Medulla oblongata (tissue), 1 donor: Measurements from ENCODE around the gene RALBP1.

Experiments used
- DNase-seq: peaks from one replicate; pipeline ENCODE4 v3.0.0-alpha.2; 2015; ENCODE audit errors: extremely low spot score

Gene RALBP1

DNA sequence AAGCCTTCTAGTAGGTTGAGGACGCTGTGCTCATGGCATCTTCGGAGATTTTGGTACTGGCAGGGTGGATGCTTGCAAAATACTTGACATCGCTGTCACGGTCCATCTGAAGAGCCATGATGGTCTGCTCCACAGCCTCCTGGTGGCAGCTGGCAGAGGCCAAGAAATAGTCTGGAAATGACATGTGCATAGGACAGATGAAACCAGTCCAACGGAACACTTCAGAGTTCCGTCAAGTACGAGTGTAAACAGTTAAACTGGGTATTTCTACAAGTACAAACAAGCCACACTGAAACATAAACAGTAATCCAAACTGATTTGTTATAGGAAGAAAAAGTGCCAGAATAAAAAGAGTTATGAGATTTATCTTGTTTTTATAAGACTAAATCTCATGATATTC, 72.5 kb downstream of the RALBP1 start:
- no peak for DNase-seq

GRCh38 chr18:9549405-9549804, 74.1 kb downstream of the RALBP1 start:
- no peak for DNase-seq

GRCh38 chr18:9550429-9550828, 75.1 kb downstream of the RALBP1 start:
- no peak for DNase-seq

DNA sequence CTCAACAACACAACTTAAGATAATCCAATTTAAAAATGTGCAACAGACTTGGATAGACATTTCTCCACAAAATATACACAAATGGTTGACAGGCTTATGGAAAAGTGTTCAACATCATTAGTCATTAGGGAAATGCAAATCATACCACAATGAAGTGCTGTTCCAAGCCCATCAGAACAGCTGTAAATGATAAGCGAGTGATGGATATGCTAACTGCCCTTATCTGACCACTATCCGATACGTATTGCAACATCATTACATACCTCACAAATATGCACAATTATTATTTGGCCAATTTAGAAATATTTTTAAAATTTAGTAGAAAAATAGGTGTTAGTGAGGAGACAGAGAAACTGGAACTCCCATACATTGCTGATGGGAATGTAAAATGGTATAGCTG, 76.9 kb downstream of the RALBP1 start:
- DNase-seq, result no peak

DNA sequence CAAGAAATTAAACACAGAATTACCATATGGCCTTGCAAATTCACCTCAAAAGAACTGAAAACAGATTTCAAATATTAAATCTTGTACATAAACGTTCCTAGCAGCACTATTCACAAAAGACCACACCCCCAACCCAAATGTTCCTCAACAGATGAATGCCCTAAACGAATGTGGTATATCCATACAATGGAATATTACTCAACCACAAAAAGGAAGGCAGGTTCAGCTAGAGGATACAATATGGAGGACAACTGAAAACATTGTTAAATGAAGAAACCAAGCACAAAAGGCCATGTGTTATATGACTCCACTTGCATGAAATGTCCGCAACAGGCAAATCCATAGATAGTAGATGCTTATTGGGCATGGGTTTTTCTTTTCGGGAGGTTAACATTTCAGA, 77.3 kb downstream of the RALBP1 start:
- no peak for DNase-seq

DNA sequence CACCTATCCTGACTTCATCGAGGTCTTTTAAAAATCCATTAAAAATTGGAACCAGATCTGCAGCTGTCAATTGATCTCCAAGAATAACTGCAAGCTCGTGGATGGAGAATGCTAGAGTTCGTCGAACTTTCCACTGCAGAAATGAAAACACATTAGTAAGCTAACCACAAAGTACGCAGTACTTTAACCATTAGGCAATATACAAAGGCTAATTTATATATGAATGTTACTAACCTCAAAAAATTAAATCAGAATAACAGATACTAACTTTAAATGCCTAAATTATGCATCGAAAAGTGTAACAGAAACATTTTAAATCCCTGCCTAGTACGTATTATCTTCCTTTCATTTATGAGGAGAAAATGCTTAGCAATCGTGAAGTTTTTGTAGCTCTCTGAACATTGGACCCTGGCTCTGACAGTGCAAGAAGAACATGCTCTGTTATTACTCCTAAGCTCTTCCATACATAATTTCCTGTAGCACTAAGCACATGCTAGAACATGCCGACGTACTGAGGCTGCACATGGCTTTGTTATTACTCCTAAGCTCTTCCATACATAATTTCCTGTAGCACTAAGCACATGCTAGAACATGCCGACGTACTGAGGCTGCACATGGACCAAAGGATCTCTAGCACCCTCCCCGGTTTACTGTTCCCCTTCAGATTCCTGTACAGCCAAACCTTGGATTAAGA, 82.1 kb downstream of the RALBP1 start:
- DNase-seq, result no peak

DNA sequence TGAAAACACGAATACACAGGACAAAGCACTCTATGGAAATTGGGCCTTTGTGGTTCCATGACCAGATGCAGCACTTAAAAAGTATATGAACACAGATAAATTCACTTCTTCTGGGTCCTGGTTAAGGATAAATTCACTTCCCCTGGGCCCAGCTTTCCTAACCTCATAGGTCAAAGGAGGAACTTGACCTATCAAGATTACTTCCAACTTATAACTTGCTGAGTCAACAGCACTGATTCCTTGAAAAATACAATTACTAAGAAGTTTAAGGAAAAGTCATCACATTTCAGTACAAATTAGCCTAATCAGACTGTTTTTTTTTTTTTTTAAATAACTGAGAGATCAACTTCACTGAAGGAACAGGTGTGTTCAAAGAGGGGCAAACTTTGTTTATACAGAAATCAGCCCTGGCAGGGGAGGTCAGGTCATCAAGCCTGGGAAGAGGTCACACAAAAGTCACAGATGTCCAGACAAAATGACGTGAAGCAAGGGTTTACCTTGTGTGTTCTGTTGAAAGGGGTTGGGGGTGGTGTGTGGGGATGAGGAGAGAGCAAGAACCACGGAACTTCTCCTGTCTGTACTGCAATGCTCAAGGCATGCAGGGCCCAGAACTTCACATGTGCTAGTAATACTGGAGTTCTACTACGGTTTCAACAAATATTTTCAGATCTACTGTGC, 83.2 kb downstream of the RALBP1 start:
- DNase-seq, result no peak

DNA sequence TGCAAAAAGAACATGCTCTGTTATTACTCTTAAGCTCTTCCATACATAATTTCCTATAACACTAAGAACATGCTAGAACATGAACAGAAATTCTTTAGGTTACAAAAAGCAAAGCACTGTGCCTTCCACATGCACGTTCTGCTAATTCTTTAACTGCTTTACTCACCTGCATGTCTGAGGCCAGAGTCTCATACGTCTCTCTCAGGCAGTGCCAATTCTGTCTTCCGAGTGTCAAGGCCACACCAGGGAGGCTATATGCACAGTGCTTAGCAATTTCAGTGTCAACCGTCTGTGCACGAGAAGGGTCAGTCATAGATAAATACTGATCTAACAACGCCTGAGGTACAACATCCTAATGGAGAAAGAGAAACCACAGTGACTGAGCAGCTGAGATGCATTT, 83.9 kb downstream of the RALBP1 start:
- no peak for DNase-seq

GRCh38 chr18:9561759-9562158, 86.4 kb downstream of the RALBP1 start:
- peak; percentile 13 for DNase-seq

- no peak for DNase-seq
Measured at GRCh38 chr18:9562584-9562983, 87.3 kb downstream of the RALBP1 start.

GRCh38 chr18:9563331-9563730, 88.0 kb downstream of the RALBP1 start:
- peak; percentile 36 for DNase-seq

DNA sequence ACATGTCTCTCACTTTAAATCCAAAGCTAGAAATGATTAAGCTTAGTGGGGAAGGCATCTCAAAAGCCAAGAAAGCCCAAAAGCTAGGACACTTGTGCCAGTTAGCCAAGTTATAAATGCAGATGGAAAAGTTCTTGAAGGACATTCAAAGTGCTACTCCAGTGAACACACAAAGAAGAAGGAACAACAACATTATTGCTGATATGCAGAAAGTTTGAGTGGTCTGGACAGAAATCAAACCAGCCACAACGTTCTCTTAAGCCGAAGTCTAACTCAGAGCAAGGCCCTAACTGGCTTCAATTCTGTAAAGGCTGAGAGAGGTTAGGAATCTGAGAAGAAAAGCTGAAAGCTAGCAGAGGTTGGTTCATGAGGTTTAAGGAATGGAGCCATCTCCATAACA, 90.1 kb downstream of the RALBP1 start:
- DNase-seq, result no peak

DNA sequence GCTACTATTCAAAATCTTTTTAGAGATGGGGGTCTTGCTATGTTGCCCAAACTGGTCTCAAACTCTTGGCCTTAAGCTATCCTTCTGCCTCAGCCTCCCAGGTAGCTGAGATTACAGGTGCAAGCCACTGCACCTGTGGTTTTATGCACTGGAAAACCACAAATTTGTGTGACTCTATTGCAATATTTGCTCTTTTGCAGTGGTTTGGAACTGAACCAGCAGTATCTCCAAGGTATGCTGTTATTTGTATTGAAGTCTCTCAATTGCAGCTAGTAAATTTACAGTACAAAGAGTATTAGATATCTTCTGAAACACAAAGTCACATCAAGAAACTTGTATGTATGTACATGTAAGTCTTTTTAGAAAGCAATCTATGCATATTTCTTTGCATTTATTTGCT, 92.9 kb downstream of the RALBP1 start:
- DNase-seq, result no peak

DNA sequence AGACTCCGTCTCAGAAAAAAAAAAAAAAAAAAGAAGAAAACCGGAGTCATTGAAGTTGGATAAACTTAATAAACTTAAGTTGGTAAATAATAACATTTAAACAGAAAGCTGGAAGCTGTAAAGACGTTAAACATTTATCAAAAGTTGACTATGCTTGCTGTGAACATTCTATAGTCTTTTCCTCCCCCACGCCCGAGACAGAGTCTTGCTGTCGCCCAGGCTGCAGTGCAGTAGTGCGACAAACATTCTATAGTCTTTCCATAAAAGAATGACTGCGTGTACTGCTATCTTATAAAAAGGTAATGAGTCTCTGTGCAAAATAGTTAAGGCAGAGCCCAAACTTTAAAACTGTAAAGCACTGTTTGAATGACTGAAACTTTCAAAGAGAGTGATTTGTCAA, 93.9 kb downstream of the RALBP1 start:
- DNase-seq, result no peak

DNA sequence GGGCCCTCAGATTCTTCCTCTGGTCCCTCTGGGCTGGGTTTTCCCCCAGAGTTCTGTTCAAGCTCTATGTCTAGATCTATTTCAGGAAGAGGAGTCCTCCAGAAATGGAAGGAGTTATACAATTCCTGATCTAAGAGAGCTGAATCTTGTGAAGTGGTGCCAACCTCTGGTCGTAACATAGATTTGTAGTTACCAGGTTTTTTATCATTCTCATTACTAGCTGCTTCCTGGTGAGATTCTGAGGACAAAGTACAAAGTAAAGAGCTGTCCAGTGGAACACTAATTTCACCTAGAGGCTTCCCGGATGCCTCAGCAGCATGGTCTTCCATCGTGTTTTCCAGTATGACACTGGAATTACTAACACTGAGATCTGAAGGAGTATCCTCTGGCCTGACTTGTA, 94.9 kb downstream of the RALBP1 start:
- DNase-seq, result no peak

DNA sequence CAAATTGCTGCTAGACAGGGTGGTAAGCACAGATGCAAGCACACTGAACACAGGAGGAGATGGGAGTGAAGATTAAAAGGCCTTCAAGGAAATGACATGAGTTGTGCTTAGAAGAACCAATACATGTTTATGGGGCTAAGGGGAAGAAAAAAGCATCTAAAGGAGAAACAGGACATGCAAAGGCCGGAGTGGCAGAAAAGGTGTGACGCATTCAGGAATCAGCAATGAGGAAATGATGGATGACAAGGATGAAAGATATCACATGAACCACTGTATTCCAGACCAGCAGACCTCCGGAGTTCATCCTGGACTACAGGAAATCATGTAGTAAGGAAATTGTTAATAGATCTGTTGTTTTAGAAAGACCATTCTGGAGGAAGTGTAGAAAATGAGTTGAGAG, 96.2 kb downstream of the RALBP1 start:
- DNase-seq, result no peak

DNA sequence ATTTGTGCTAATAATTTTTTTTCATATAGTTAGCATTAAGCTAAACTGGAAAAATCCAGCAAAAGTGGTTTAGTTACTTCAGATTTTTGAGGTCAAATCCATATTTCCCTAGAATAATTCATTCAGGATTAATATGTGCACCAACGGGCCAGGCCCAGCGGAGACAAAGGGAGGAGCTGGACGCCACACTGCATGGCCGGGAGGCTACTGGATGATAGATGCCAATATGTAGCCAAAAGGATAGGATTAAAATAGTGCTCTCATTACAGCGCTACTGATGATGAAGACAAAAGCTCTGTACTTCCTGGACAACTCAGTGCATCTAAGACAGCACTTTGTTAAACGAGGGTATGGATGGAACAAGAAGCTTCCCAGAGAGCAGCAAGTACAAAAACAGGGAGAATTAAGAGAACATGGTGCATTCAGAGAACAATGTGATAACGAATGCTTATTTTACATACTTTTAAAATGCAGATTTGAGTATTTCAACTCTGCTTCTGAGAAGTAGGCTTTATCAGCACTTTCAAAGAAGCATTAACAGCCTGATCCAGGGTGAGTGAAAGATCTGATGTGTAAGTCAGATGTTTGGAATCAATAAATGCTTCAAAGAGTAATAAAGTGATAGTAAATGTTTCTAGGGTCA, 99.3 kb downstream of the RALBP1 start:
- DNase-seq, result no peak

DNA sequence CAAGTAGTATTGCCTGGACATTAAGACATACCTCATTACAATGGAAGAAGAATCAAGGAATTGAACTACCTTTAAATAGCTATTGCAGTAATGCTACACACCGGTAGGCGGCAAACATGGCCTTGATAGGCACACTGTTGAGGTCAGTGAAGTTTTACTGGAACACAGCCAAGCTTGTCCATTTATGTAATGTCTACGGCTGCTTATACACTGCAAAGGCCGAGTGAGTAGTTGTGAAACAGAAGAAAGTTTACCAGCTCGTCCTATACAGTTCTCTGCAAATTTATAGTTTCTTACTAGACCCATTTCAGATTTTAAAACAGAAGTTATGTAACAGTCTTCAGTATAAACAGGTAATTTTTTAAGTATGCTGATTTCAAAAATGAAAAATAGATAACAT, 100.2 kb downstream of the RALBP1 start:
- DNase-seq, result peak; percentile 94

DNA sequence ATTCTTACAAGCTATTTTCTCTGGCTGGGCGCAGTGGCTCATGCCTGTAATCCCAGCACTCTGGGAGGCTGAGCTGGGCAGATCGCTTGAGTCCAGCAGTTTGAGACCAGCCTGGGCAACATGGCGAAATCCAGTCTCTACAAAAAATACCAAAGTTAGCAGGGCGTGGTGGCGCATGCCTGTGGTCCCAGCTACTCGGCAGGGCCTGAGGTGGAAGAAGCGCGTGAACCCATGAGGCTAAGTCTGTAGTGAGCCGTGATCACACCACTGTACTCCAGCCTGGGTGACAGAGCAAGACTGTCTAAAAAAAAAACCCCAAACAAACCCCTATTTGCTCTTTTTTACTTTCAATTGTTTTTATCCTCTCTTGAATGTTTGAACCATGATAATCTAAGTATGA, 102.0 kb downstream of the RALBP1 start:
- DNase-seq, result no peak

DNA sequence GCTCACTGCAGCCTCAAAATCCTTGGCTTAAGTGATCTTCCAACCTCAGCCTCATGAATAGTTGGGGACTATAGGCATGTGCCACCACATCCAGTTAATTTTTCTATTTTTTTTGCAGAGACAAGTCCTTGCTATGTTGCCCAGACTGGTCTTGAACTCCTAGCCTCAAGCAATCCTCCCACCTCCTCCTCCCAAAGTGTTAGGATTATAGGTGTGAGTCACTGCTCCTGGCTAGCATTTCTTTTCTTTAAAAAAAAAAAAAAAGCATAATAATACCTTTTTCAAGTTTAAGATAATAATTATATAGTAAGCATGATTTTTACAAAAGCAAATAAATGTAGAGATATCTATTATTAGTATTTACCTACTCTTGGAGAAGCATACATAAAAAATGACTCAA, 103.0 kb downstream of the RALBP1 start:
- DNase-seq, result no peak

DNA sequence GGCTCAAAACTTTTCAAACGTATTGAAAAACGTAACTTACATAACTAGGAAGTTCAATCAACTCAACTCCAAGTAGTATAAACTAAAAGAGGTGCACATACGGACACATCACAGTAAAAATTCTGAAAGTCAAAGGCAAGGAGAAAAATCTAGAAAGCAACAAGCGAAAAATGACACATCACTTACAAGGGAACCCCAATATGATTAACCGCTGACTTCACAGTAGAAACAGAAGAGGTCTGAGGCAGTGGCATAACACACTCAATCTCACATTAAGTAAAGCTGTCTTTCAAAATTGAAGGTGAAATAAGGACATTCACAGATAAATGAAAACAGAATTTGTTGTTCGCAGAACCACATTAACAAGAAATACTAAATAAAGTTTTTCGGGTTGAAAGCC, 106.4 kb downstream of the RALBP1 start:
- DNase-seq, result no peak

DNA sequence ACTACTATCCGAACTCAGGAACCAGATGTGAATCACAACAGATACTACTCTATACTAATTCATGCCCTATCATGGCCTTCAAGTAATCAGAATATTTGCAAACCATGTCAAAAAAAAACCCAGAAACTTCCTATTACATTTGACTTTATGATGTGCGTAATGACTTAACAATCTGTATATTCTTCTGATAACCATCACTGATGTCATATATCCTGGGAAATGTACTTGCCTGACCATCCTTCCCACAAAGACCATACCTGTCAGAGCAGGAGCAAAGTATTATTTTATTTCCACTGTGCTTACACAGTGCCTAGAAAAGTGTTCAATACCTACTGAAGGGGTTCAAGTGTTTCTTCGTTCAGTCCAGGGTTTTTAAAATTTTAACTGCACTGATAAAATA, 111.5 kb downstream of the RALBP1 start:
- DNase-seq, result no peak
